ENCODE data around the gene DPP4. TPM values are rescaled to one million over a fixed set of nuclear protein-coding genes. Genes with fewer than 3 reads are reported as not detected.

Gene DPP4
- total and polyA plus RNA-seq, 7 donors = 1.2 to 11.9 (median 6.9) TPM

DNA sequence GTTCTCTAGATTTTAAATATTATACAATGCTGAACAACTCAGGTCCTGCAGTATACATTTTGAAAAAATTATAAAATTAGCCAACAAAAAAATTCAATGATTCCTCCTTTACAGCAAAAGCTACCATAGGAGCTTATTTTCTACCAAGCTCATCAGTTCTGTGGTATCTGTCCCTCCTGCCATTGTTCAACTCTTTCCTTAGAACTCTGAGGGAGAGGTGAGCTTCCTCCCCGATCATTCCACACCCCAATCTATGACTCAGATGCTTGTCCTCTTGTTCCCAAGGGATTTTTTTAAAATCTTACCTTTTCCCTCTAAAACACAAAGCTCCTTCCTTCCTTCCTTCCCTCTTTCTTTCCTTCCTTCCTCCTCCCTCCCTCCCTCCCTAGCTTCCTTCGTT, 13.5 kb downstream of the DPP4 start:
- intact Hi-C loops (cut with DNase I) = no loop called here
- no peak for TF ChIP-seq POLR2A (IDR thresholded peaks at IDR 0.05)
- TF ChIP-seq EP300 (IDR thresholded peaks at IDR 0.05) = no peak
- no peak for TF ChIP-seq POLR2AphosphoS5 (IDR thresholded peaks at IDR 0.05)
- TF ChIP-seq CTCF (IDR thresholded peaks at IDR 0.05) = no peak
- WGBS, 2 donors = 79 to 85% methylated on average over 2 of the region's 2 CpGs
- Histone ChIP-seq H3K4me1 (peaks cover 0 to 11% (median 4%) of the 10 kb centered on the region in 4 donors), H3K36me3 (no peaks in the 10 kb centered on the region), H3K4me3 (no peak overlapping the region), H3K9me3 (peaks cover 0 to 6% (median 2%) of the 10 kb centered on the region in 4 donors), H3K27ac (no peak overlapping the region), H3K27me3 (no peaks in the 10 kb centered on the region)
- no peak for DNase-seq

DNA sequence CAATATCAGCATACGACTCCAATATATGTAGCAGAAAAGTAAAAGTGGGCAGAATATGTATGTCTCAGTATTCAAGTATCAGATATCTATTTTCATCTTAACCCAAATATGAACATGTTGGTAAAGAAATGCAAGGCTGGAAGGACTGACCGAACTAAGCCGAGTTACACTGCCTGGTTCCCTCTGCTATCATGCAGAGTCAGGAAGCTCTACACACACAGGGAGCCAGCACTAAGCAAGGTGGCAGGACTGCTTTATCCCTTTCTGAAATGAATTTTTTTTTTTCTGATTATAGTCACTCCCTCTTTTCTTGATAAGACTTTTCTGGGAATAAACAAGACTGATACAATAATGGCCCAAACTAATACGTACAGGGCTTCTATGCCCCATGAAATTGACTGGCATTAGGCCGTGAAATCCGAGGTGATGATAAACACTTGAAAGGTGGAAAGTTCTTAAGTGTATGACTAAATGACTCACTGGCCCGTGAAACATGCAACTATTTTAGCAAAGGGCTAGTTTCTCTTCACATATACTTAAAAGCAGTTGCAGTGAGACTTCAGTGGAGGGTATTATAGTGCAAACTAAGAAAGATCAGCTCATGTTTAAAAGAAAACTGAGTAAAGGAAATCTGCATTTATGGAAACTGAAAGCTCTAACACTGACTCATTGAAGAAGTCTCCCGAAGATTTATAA, 14.9 kb downstream of the DPP4 start:
- 83 to 85% methylated on average over 8 of the region's 8 CpGs for WGBS, 2 donors
- TF ChIP-seq CTCF (IDR thresholded peaks at IDR 0.05) = no peak
- TF ChIP-seq POLR2AphosphoS5 (IDR thresholded peaks at IDR 0.05) = no peak
- no peak for TF ChIP-seq POLR2A (IDR thresholded peaks at IDR 0.05)
- no peak for TF ChIP-seq EP300 (IDR thresholded peaks at IDR 0.05)
- no peaks in the 10 kb centered on the region for H3K36me3 ChIP-seq
- peaks cover 0 to 6% (median 2%) of the 10 kb centered on the region in 4 donors for H3K9me3 ChIP-seq
- H3K4me3 ChIP-seq = no peak overlapping the region
- H3K27me3 ChIP-seq = no peaks in the 10 kb centered on the region
- H3K27ac ChIP-seq = peak overlapping the region in 3 of 4 donors; percentile 12 to 41 (median 14)
- DNase-seq = no peak
- intact Hi-C loops (cut with DNase I) = no loop called here
- peaks cover 0 to 11% (median 4%) of the 10 kb centered on the region in 4 donors for H3K4me1 ChIP-seq

DNA sequence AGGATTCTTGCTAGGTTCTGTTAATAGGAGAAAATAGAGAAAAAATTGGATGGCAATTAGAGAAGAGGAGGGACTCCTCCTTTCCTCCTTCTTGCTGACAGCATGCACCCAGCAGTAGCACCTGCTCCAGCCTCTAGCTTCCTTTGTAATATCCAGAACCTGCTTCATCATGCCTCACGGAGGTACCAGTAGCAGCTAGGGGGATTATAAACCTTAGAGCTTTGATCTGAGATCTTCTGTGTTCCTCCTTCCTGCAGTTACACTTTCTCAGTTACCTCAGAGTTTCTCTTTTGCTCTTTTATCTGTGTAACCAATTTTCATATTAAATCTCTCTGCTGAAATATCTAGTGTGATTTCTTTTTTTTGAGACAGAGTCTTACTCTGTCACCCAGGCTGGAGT, 16.6 kb downstream of the DPP4 start:
- no peak for DNase-seq
- 70 to 87% methylated on average over 1 of the region's 1 CpG for WGBS, 2 donors
- TF ChIP-seq EP300 (IDR thresholded peaks at IDR 0.05) = no peak
- no peak for TF ChIP-seq POLR2AphosphoS5 (IDR thresholded peaks at IDR 0.05)
- no peak for TF ChIP-seq POLR2A (IDR thresholded peaks at IDR 0.05)
- no peak for TF ChIP-seq CTCF (IDR thresholded peaks at IDR 0.05)

DNA sequence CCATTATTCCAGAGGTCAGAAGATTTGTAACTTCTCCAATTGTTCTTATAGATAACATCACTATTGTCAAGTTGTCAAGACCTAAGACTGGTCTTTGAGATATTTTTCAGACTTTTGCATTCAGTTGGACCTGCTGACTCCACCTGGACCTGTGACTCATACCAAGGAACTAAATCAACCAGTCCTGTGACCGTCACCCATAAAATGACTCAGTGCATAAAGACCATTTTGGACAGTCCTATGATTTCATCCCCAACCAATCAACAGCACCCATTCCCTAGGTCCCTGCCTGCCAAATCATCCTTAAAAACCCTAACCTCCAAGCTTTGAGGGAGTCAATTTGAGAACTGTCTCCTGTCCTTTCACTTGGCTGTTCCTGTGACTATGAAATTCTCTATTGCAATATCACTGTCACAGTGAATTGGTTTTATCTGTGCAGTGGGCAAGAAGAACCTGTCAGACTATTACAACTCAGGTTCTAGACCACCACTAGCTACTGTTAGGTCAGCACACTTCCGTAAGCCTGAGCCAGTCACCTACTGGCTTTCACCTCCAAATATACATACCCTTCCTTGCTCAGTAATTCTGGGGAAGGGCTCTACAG, 17.1 kb downstream of the DPP4 start:
- Histone ChIP-seq H3K27me3 (no peaks in the 10 kb centered on the region), H3K9me3 (peaks cover 0 to 6% (median 2%) of the 10 kb centered on the region in 4 donors), H3K4me1 (peaks cover 0 to 11% (median 4%) of the 10 kb centered on the region in 4 donors), H3K27ac (no peak overlapping the region), H3K4me3 (no peak overlapping the region), H3K36me3 (no peaks in the 10 kb centered on the region)
- 48 to 75% methylated on average over 2 of the region's 2 CpGs for WGBS, 2 donors
- intact Hi-C loops (cut with DNase I) = no loop called here
- no peak for DNase-seq
- TF ChIP-seq POLR2AphosphoS5 (IDR thresholded peaks at IDR 0.05) (no peak), CTCF (IDR thresholded peaks at IDR 0.05) (no peak), EP300 (IDR thresholded peaks at IDR 0.05) (no peak), POLR2A (IDR thresholded peaks at IDR 0.05) (no peak)

More for the DNA sequence above, 16.6 kb downstream of the DPP4 start:
- Histone ChIP-seq H3K4me1 (peaks cover 0 to 11% (median 4%) of the 10 kb centered on the region in 4 donors), H3K9me3 (peaks cover 0 to 6% (median 2%) of the 10 kb centered on the region in 4 donors), H3K27me3 (no peaks in the 10 kb centered on the region), H3K36me3 (no peaks in the 10 kb centered on the region), H3K4me3 (no peak overlapping the region), H3K27ac (no peak overlapping the region)
- intact Hi-C loops (cut with DNase I) = no loop called here
